Sigmoid colon (tissue), 4 donors: ENCODE measurements around the gene PLG.
"Not testable (repeated sequence)": the region's sequence is repeated elsewhere in the genome, so short reads cannot be mapped to it uniquely, and the experiment has no call there.

Source experiments
- POLR2AphosphoS5 ChIP-seq, 4 donors: sonication (generic); formaldehyde crosslinking; IDR thresholded peaks; one replicate each; pipeline ENCODE4 v1.6.1; 2017; ENCODE audit warnings: antibody characterized with exemption in 4 of 4
- TF ChIP-seq, protein P1 (sequence below), 4 experiments: fragments of 450-650 bp in 3 of 4; fragments of 200-600 bp in 1 of 4; IDR thresholded peaks; one replicate each; pipeline ENCODE4 v1.5.1; 2016 to 2019; ENCODE audit warnings: antibody characterized with exemption in 4 of 4, mild to moderate bottlenecking in 3 of 4, moderate library complexity in 2 of 4

DNA sequence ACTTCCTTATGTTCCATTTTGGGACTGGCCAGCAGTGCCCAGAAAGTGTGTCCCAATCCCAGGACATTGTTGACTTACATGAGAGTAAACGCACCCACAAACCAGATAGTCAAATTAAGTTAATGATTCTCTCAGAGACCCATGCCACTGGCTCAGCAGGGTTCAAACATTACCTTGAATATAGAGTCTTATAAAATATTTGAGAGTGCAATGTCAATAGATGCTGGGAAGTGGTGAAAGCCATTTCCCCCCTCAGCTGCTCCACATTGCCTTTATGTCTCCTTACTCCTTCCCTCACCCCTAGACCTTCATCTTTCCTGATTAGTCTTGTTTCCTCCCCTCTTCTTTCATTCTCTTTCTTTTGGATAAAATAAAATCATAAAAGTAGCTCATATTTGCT is 37.8 kb upstream of the PLG start, which contains the start of gene LPA:
- TF ChIP-seq, protein P1, sequence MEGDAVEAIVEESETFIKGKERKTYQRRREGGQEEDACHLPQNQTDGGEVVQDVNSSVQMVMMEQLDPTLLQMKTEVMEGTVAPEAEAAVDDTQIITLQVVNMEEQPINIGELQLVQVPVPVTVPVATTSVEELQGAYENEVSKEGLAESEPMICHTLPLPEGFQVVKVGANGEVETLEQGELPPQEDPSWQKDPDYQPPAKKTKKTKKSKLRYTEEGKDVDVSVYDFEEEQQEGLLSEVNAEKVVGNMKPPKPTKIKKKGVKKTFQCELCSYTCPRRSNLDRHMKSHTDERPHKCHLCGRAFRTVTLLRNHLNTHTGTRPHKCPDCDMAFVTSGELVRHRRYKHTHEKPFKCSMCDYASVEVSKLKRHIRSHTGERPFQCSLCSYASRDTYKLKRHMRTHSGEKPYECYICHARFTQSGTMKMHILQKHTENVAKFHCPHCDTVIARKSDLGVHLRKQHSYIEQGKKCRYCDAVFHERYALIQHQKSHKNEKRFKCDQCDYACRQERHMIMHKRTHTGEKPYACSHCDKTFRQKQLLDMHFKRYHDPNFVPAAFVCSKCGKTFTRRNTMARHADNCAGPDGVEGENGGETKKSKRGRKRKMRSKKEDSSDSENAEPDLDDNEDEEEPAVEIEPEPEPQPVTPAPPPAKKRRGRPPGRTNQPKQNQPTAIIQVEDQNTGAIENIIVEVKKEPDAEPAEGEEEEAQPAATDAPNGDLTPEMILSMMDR (IDR thresholded peaks at IDR 0.05), result not testable (repeated sequence)
- TF ChIP-seq POLR2AphosphoS5 (IDR thresholded peaks at IDR 0.05), result not testable (repeated sequence)
